Pancreas (tissue), 10 donors: ENCODE results near the gene SPIB. TPM values are rescaled to one million over a fixed set of nuclear protein-coding genes. Genes with fewer than 3 reads are reported as not detected.

Source experiments
- ATAC-seq, 4 donors: fragments of 200-7000 bp; cut with Tn5 transposase; one replicate each; pipeline versions ENCODE4 v1.8.0 to v1.9.1; 2020; ENCODE audit warnings: mild to moderate bottlenecking in 4 of 4, moderate library complexity in 4 of 4
- DNase-seq, 6 donors: peaks; one replicate each; pipeline ENCODE4 v3.0.0-alpha.2; 2020
- FAIRE-seq: peaks from 2 replicates; lab custom pipeline; 2012; peaks lifted over from hg19 to GRCh38; lab: Jason Lieb, UNC
- H3K27ac ChIP-seq, 4 donors: fragments of 200-600 bp; sonication (generic); 1 replicate in 3 of 4; 2 replicates in 1 of 4; pipeline versions ENCODE4 v1.5.0 to v1.8.0; 2020
- H3K27me3 ChIP-seq, 4 donors: fragments of 200-600 bp; one replicate each; pipeline ENCODE4 v1.8.0; 2021
- H3K36me3 ChIP-seq, 3 donors: fragments of 200-600 bp; sonication (generic) in 1 of 3; one replicate each; pipeline versions ENCODE4 v1.5.0 to v1.8.0; 2020 to 2021
- H3K4me1 ChIP-seq, 3 donors: fragments of 200-600 bp; one replicate each; pipeline ENCODE4 v1.8.0; 2021
- H3K4me3 ChIP-seq, 4 donors: fragments of 200-600 bp; sonication (generic) in 2 of 4; one replicate each; pipeline versions ENCODE4 v1.5.0 to v1.8.0; 2020 to 2021
- H3K9me3 ChIP-seq, 4 donors: fragments of 200-600 bp; one replicate each; pipeline ENCODE4 v1.8.0; 2021
- WGBS, 2 donors: extraction: QIAGEN DNeasy Blood & Tissue Kit; methylation state at CpG; one replicate each; pipeline ENCODE4 v1.1.7; 2013; 5-methylcytosine and 5-hydroxymethylcytosine counted together
- intact Hi-C, 3 donors: fragments of 100-400 bp; cut with DNase I; formaldehyde crosslinking; loops; one replicate each; pipeline versions ENCODE4 v1.11.1 to v1.14.2; 2022
- polyA plus RNA-seq, 2 donors: library from polyadenylated mRNA; stranded (reverse); fragments of 200-250 nt; gene quantifications; one replicate each; pipeline ENCODE4 v1.2.3, GENCODE V29; 2013
- total RNA-seq, 6 donors: library from RNA; stranded (reverse); fragmentation: NEBNext Ultra II Directional in 4 of 6; extraction: Animal tissue kit (Norgen Biotek cat#: 25700) in 4 of 6; gene quantifications; one replicate each; pipeline versions ENCODE4 v1.2.1 to v1.2.4, GENCODE V29; 2021 to 2023
- TF ChIP-seq, protein P1 (sequence below), 4 donors: fragments of 200-600 bp; sonication (generic) in 3 of 4; IDR thresholded peaks; one replicate each; pipeline versions ENCODE4 v1.5.0 to v1.8.0; 2021; ENCODE audit warnings: antibody characterized with exemption in 4 of 4
- donor health status: healthy with polysubstance abuse.
- donor health status: DM: no; HTN: no; CAD: no; lungs with moderate emphysema.
- donor health status: DM: no; HTN: no; CAD: no.
- donor health status: control.
- donor health status: control.
- donor health status: Bipolar disorder and iron deficiency.
- donor health status: DM: yes; HTN: yes; CAD: no.
- donor health status: DM: no; HTN: no; CAD: no.
- donor health status: DM: no; HTN: no; CAD: no.
- donor health status: DM: yes; HTN: yes; CAD: no.

The SPIB gene
- total and polyA plus RNA-seq, 8 donors, result 0.09 to 25.6 (median 1.1) TPM

DNA sequence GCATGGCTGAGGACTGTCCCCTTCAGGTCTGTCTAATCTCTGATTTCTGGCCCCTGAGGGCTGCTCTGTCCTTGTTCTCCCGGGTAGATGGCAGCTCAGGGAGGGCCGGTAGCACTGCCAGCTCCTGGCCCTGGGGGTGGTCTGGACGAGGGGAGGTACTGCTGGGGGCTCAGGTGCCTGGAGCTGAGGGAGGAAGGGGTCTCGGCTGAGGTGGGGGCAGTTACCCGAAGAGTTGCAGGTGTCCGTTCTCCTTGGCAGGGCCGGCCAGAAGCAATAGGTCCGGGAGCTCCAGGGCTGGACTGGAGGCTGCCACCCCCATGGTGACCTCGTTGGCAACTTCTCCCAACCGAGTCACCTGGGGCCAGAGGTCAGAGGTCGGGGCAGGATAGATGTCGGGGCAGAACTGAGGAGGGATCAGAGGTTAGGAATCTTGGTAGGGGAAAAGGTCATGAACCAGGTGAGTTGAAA, 56.4 kb downstream of the SPIB start:
- 78 to 81% methylated on average over 12 of the region's 12 CpGs for WGBS, 2 donors
- Histone ChIP-seq H3K27ac (no peak overlapping the region), H3K36me3 (peaks cover 0 to 9% (median 3%) of the 10 kb centered on the region in 3 donors), H3K4me3 (no peak overlapping the region), H3K4me1 (peaks cover 0 to 11% (median 0%) of the 10 kb centered on the region in 3 donors), H3K27me3 (no peaks in the 10 kb centered on the region), H3K9me3 (no peaks in the 10 kb centered on the region)
- FAIRE-seq (no peak), ATAC-seq (no peak), DNase-seq (peak in 2 of 6 donors; percentile 31 to 42)
- TF ChIP-seq, protein P1, sequence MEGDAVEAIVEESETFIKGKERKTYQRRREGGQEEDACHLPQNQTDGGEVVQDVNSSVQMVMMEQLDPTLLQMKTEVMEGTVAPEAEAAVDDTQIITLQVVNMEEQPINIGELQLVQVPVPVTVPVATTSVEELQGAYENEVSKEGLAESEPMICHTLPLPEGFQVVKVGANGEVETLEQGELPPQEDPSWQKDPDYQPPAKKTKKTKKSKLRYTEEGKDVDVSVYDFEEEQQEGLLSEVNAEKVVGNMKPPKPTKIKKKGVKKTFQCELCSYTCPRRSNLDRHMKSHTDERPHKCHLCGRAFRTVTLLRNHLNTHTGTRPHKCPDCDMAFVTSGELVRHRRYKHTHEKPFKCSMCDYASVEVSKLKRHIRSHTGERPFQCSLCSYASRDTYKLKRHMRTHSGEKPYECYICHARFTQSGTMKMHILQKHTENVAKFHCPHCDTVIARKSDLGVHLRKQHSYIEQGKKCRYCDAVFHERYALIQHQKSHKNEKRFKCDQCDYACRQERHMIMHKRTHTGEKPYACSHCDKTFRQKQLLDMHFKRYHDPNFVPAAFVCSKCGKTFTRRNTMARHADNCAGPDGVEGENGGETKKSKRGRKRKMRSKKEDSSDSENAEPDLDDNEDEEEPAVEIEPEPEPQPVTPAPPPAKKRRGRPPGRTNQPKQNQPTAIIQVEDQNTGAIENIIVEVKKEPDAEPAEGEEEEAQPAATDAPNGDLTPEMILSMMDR (IDR thresholded peaks at IDR 0.05), result no peak
- intact Hi-C loops, result no loop called here

DNA sequence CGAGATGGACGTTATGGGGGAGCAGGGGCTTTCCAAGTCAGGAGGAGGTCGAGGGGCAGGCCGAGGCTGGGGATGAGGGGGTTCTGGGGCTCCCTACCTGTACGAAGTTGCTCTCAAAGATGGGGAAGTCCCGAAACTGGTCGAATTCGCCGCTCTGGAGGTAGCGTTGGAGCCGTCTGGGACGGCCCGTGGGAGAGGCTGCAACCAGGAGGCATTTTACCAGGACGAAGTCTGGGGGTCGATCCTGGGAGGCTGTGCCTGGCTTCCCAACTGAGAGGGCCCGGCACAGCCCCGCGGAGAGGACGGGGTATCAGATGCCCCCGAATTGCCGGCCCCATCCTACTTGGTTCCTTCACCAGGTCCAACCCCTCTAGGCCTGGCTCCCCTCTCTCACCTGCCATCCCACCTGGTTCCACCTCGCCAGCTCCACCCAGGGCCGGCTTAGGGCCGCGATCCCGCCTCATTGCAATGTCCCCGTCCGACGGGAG, 57.0 kb downstream of the SPIB start:
- no peak for ATAC-seq
- Histone ChIP-seq H3K4me3 (peak overlapping the region in 3 of 4 donors; percentile 75 to 99 (median 90)), H3K27ac (peak overlapping the region in 3 of 4 donors; percentile 65 to 82 (median 75)), H3K9me3 (no peaks in the 10 kb centered on the region), H3K4me1 (peaks cover 0 to 11% (median 0%) of the 10 kb centered on the region in 3 donors), H3K27me3 (no peaks in the 10 kb centered on the region), H3K36me3 (peaks cover 0 to 15% (median 9%) of the 10 kb centered on the region in 3 donors)
- 67 to 80% methylated on average over 27 to 29 of the region's 29 CpGs for WGBS, 2 donors
- DNase-seq, result no peak
- no peak for FAIRE-seq
- TF ChIP-seq, protein P1 (IDR thresholded peaks at IDR 0.05), result no peak
- intact Hi-C loops, result no loop called here

DNA sequence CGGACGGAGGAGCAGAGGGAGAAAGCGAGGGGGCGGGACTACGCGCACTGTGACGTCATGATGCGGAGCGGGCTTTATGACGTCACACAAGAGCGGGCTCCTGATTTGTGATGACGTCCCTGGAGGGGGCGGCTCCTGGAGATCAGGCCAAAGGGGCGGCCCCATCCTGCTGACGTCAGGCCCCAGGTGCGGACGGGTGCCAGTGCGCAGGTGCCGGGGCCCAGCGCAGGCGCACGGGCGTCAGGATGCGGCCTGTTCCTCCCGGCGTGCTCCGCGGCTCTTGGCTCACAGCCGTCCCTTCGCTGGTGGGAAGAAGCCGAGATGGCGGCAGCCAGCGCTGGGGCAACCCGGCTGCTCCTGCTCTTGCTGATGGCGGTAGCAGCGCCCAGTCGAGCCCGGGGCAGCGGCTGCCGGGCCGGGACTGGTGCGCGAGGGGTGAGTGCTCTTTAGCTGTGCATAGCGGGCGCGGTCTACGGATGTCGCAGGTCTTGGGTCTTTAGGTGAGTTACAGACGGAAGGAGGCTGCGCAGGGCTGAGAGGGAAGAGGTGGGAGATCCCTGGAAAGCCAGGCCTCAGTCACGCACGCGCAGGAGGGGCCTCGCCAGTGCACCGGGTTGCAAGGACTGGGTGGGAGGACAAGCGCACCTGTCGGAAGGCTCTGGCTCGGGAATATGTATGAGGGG, 57.6 kb downstream of the SPIB start, which contains the start of the genes EMC10 and GARIN5A:
TSS of gene EMC10 (plus strand) at position 284 of the 683 bp plus-strand sequence. CDS start at position 322, 38 bp downstream.
TSS of gene GARIN5A (minus strand) at position 625 of the 683 bp plus-strand sequence. CDS start at position 165, 460 bp downstream.
- WGBS, 2 donors, result 1 to 2% methylated on average over 58 of the region's 58 CpGs
- Histone ChIP-seq H3K9me3 (no peaks in the 10 kb centered on the region), H3K36me3 (peaks cover 0 to 18% (median 15%) of the 10 kb centered on the region in 3 donors), H3K27me3 (no peaks in the 10 kb centered on the region), H3K4me3 (peak within 1 kb of the TSS; percentile 70 to 99 (median 82)), H3K4me1 (peaks cover 0 to 11% (median 0%) of the 10 kb centered on the region in 3 donors), H3K27ac (peak within 1 kb of the TSS; percentile 58 to 82 (median 70))
- no peak for FAIRE-seq
- intact Hi-C loops, result no loop called here
- peak; percentile 94 to 99 (median 96) for ATAC-seq
- DNase-seq, result peak; percentile 90 to 98 (median 95)
- TF ChIP-seq, protein P1 (IDR thresholded peaks at IDR 0.05), result no peak

DNA sequence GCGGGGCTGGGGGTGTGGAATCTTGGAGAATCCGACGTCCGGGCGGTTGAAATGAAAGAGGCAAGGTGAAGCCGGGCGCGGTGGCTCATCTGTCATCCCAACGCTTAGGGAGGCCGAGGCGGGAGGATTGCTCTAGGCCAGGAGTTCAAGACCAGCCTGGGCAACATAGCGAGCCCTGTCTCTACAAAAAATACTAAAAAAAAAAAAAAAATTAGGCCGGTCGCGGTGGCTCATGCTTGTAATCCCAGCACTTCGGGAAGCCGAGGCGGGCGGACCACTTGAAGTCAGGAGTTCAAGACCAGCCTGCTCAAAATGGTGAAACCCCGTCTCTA, 58.1 kb downstream of the SPIB start:
- WGBS, 2 donors, result 7 to 9% methylated on average over 20 of the region's 20 CpGs
- DNase-seq (no peak), FAIRE-seq (no peak), ATAC-seq (no peak)
- H3K27ac ChIP-seq, result peak overlapping the region in 3 of 4 donors; percentile 58 to 82 (median 75)
- H3K4me3 ChIP-seq, result peak overlapping the region; percentile 70 to 99 (median 82)
- H3K36me3 ChIP-seq, result peaks cover 0 to 20% (median 18%) of the 10 kb centered on the region in 3 donors
- TF ChIP-seq, protein P1 (IDR thresholded peaks at IDR 0.05), result no peak
- H3K27me3 ChIP-seq, result no peaks in the 10 kb centered on the region
- intact Hi-C loops, result no loop called here
- peaks cover 0 to 11% (median 0%) of the 10 kb centered on the region in 3 donors for H3K4me1 ChIP-seq
- no peaks in the 10 kb centered on the region for H3K9me3 ChIP-seq
